Endothelial cell (in vitro differentiated cells): ENCODE results near the gene ASB7. TPM values are rescaled to one million over a fixed set of nuclear protein-coding genes. Genes with fewer than 3 reads are reported as not detected.
A peak's percentile ranks its signal among the peaks of the same experiment; 100 is the strongest.

Source experiments
- DNase-seq: peaks from one replicate; pipeline ENCODE4 v3.0.0; 2021; ENCODE audit warnings: low spot score
- H3K27ac Mint-ChIP-seq: one replicate; pipeline ENCODE4 v1.8.0; 2021; ENCODE audit warnings: mixed read lengths, inconsistent platforms; ENCODE audit not compliant: unreplicated experiment
- H3K27me3 Mint-ChIP-seq: one replicate; pipeline ENCODE4 v1.8.0; 2021; ENCODE audit warnings: mild to moderate bottlenecking, moderate library complexity, mixed read lengths, inconsistent platforms; ENCODE audit not compliant: unreplicated experiment
- H3K36me3 Mint-ChIP-seq: one replicate; pipeline ENCODE4 v1.8.0; 2021; ENCODE audit warnings: mild to moderate bottlenecking, low read depth, mixed read lengths, inconsistent platforms; ENCODE audit not compliant: unreplicated experiment
- H3K4me1 Mint-ChIP-seq: one replicate; pipeline ENCODE4 v1.8.0; 2021; ENCODE audit warnings: mild to moderate bottlenecking, mixed read lengths, inconsistent platforms; ENCODE audit not compliant: unreplicated experiment
- H3K4me3 Mint-ChIP-seq: one replicate; pipeline ENCODE4 v1.8.0; 2021; ENCODE audit warnings: mild to moderate bottlenecking, mixed read lengths, inconsistent platforms; ENCODE audit not compliant: unreplicated experiment
- H3K9me3 Mint-ChIP-seq: one replicate; pipeline ENCODE4 v1.8.0; 2021; ENCODE audit warnings: mixed read lengths, inconsistent platforms; ENCODE audit not compliant: unreplicated experiment
- total RNA-seq: library from RNA; stranded (reverse); fragmentation: NEBNext Ultra II Directional; extraction: Animal tissue kit (Norgen Biotek cat#: 25700); gene quantifications from one replicate; pipeline ENCODE4 v1.2.1, GENCODE V29; 2021; ENCODE audit not compliant: unreplicated experiment
- TF ChIP-seq, protein P1 (sequence below): fragments of 200-600 bp; sonication (generic); IDR thresholded peaks from one replicate; pipeline ENCODE4 v1.5.0; 2021; ENCODE audit warnings: antibody characterized with exemption; ENCODE audit not compliant: unreplicated experiment

ASB7 gene
- total RNA-seq, 1 donor from 2014 or later: 16.2 TPM

DNA sequence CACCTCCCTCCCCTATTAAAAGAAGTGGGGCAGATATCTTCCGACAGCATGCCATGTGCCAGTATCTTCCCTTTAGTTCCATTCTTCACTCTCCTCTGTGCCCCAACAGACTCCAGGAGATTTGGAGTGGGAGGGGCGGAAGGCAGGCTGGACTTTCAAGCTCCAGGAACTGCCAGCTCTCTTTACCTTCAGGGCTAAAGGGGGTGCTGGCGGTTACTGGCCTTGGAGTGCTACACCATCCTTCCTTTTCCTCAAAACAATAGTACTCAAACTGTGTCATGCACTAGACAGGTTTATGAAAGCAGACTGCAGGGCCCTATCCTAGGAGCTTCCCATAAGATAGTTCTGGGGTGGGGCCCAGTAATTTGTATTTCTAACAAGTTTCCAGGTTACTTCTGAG, 6.4 kb upstream of the ASB7 start:
- Mint-ChIP-seq H3K27me3 (peaks cover 2% of the 10 kb centered on the region), H3K4me1 (no peaks in the 10 kb centered on the region), H3K36me3 (peaks cover 14% of the 10 kb centered on the region), H3K9me3 (peaks cover 4% of the 10 kb centered on the region), H3K27ac (no peak overlapping the region), H3K4me3 (no peak overlapping the region)
- TF ChIP-seq, protein P1, sequence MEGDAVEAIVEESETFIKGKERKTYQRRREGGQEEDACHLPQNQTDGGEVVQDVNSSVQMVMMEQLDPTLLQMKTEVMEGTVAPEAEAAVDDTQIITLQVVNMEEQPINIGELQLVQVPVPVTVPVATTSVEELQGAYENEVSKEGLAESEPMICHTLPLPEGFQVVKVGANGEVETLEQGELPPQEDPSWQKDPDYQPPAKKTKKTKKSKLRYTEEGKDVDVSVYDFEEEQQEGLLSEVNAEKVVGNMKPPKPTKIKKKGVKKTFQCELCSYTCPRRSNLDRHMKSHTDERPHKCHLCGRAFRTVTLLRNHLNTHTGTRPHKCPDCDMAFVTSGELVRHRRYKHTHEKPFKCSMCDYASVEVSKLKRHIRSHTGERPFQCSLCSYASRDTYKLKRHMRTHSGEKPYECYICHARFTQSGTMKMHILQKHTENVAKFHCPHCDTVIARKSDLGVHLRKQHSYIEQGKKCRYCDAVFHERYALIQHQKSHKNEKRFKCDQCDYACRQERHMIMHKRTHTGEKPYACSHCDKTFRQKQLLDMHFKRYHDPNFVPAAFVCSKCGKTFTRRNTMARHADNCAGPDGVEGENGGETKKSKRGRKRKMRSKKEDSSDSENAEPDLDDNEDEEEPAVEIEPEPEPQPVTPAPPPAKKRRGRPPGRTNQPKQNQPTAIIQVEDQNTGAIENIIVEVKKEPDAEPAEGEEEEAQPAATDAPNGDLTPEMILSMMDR: no peak
- no peak for DNase-seq

DNA sequence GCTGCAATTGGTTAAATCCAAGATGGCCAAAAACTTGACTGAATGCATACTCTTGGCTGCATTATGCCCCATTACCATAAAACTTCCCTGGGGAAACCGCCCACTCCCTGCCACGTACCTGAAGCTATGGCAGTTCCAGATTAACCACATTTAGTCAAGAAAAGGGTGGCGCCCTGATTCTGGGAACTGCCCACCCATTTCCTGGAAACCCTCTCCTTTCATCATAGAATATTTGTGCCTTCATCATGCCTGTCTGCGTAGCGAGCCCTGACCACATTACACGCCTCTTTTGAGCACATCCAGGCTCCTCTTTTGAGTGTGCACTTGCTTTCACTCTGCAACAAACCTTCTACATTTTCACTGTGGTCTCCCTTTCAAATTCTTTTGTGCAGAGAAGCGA, 5.6 kb upstream of the ASB7 start:
- Mint-ChIP-seq H3K27me3 (peaks cover 2% of the 10 kb centered on the region), H3K27ac (no peak overlapping the region), H3K4me3 (no peak overlapping the region), H3K36me3 (peaks cover 6% of the 10 kb centered on the region), H3K4me1 (no peaks in the 10 kb centered on the region), H3K9me3 (peaks cover 4% of the 10 kb centered on the region)
- DNase-seq: no peak
- TF ChIP-seq, protein P1: no peak

DNA sequence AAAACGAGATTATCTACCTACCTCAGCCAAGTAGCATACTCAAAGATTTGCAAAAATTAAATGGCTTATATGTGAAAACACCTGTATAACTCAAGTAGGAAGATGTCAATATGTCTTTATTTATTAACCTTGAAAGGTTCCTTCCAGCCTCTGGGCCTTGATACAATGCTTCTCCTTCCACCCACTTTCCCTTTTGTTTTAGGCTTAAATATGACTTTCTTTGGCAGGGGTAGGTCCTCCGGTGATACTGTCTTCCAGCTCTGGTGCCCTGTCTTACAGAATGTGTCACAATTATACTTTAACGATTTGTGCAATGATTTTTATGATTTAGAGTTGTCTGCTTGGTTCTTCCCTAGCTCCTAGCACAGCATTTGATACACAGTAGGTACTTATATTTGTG, 4.5 kb upstream of the ASB7 start:
- H3K9me3 Mint-ChIP-seq: no peaks in the 10 kb centered on the region
- no peak overlapping the region for H3K27ac Mint-ChIP-seq
- TF ChIP-seq, protein P1: no peak
- DNase-seq: no peak
- no peaks in the 10 kb centered on the region for H3K4me1 Mint-ChIP-seq
- no peaks in the 10 kb centered on the region for H3K27me3 Mint-ChIP-seq
- no peak overlapping the region for H3K4me3 Mint-ChIP-seq
- H3K36me3 Mint-ChIP-seq: no peaks in the 10 kb centered on the region

DNA sequence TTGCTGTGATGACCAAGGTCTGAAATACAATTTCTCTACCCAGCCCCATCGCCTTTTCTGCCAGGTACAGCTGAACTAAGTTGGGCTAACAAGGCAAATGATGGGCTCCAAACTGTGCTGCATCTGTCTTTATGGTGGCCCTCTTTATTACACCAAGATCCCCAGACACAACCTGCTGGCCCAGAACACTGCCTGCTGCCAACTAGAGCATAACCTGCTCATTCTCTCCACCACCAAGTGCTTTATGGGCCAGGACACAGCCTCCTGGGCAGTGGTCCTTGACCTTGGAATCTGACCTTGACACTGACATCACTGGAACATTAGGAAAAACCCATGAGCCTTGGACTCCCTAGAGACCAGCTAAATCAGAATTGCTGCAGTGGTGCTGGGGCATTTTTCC, 3.7 kb upstream of the ASB7 start:
- DNase-seq: no peak
- Mint-ChIP-seq H3K27me3 (peaks cover 4% of the 10 kb centered on the region), H3K4me3 (no peak overlapping the region), H3K9me3 (no peaks in the 10 kb centered on the region), H3K36me3 (no peaks in the 10 kb centered on the region), H3K4me1 (peaks cover 6% of the 10 kb centered on the region), H3K27ac (no peak overlapping the region)
- TF ChIP-seq, protein P1: no peak

DNA sequence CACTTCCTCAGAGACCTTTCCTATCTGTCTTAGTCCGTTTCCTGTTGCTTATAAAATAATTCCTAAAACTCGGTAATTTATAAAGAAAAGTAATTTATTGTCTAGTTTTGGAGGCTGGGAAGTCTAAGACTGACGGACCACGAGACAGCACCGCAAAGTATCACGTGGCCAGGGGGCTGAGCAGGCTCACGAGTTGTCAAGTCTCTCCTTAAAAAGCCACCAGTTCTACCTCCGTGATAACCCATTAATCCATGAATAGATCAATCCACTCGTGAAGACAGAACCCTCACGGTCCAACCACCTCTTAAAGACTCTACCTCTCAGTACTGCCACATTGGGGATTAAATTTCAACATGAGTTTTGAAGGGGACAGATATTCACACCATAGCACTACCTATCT, 1.2 kb upstream of the ASB7 start:
- peak; percentile 24 for DNase-seq
- Mint-ChIP-seq H3K4me1 (peaks cover 7% of the 10 kb centered on the region), H3K27ac (no peak overlapping the region), H3K4me3 (no peak overlapping the region), H3K27me3 (peaks cover 4% of the 10 kb centered on the region), H3K9me3 (no peaks in the 10 kb centered on the region), H3K36me3 (no peaks in the 10 kb centered on the region)
- TF ChIP-seq, protein P1: no peak
